Fibroblast of the aortic adventitia (primary cell): Measurements from ENCODE around the gene BNC2. TPM values are rescaled to one million over a fixed set of nuclear protein-coding genes. Genes with fewer than 3 reads are reported as not detected.

ENCODE experiments used
- DNase-seq: peaks from one replicate; pipeline ENCODE4 v3.0.0-alpha.2; 2010; ENCODE audit warnings: low read depth
- H3K4me3 ChIP-seq: 2 replicates; pipeline ENCODE4 v1.5.1; 2011; ENCODE audit warnings: low read depth, mild to moderate bottlenecking, control low read depth, low read length, moderate library complexity
- CTCF ChIP-seq: IDR thresholded peaks from 2 replicates; pipeline ENCODE4 v1.5.1; 2011; ENCODE audit warnings: mild to moderate bottlenecking, low read length, control low read depth, inconsistent platforms; ENCODE audit not compliant: insufficient read depth
- total RNA-seq: library from RNA; depleted of rRNA; stranded (reverse); fragments of >200 nt; gene quantifications from 2 replicates; pipeline ENCODE4 v1.2.3, GENCODE V29; 2012; ENCODE audit warnings: low replicate concordance

Gene BNC2
- total RNA-seq, 1 donor = 53.3 TPM

- DNase-seq = no peak
- TF ChIP-seq CTCF = no peak
Measured at GRCh38 chr9:16601991-16602390, 268.5 kb downstream of the BNC2 start.

GRCh38 chr9:16598316-16598715, 272.2 kb downstream of the BNC2 start:
- DNase-seq = peak; percentile 49
- no peak overlapping the region for H3K4me3 ChIP-seq
- no peak for TF ChIP-seq CTCF

More at GRCh38 chr9:16601991-16602390, 268.5 kb downstream of the BNC2 start:
- H3K4me3 ChIP-seq = no peak overlapping the region

GRCh38 chr9:16597136-16597535, 273.3 kb downstream of the BNC2 start:
- no peak overlapping the region for H3K4me3 ChIP-seq
- DNase-seq = no peak
- no peak for TF ChIP-seq CTCF

GRCh38 chr9:16595227-16595626, 275.2 kb downstream of the BNC2 start:
- no peak for TF ChIP-seq CTCF
- no peak for DNase-seq
- no peak overlapping the region for H3K4me3 ChIP-seq

- no peak for DNase-seq
- H3K4me3 ChIP-seq = no peak overlapping the region
- TF ChIP-seq CTCF = no peak
Measured at GRCh38 chr9:16594787-16595186, 275.7 kb downstream of the BNC2 start.

- DNase-seq = no peak
- H3K4me3 ChIP-seq = no peak overlapping the region
Measured at GRCh38 chr9:16593746-16594145, 276.7 kb downstream of the BNC2 start.

More at GRCh38 chr9:16593746-16594145, 276.7 kb downstream of the BNC2 start:
- TF ChIP-seq CTCF = no peak
